CD4-positive, alpha-beta T cell treated with Interleukin-21 for 1 hour (primary cell): ENCODE results near the gene ING4.

Source experiments
- DNase-seq: peaks from one replicate; pipeline ENCODE4 v3.0.0-alpha.2; 2020

Gene ING4

DNA sequence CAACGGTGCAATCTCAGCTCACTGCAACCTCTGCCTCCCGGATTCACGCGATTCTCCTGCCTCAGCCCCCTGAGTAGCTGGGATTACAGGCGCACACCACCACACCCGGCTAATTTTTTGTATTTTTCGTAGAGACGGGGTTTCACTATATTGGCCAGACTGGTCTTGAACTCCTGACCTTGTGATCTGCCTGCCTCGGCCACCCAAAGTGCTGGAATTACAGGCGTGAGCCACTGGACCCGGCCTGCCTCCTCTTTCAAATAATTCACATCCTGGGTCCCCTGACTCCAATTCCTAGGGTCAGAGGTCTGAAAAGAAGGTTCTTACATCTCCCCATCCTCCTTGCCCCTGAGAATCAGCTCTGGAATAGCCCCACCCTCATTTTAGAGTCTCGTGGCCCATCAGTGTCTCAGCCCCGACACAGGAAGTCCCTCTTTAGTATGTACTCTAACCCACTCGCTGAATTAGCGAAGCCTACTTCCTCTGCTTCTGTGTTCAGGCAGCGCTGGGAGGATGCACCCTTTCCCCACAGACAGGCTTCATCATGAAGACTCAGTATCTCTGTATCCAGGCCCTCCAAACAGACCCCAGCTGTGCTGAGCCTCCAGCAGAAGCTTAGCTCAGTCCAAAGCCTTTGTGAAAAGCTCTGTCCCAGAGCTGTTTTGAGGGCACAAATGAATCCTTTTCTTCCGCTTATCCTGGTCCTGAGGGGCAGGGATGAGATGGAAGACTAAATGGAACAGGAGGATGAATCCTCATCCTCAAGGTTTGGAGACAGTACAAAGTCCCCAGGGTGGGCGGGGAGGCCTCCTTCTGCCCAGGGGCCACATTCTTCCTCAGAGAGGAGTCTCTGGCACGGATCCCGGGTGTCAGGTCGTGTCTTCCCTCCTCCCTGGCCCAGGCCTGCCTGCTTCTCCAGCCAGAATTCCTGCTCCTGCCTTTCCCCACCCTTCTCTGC lies 30.6 kb downstream of the ING4 start:
- peak; percentile 69 for DNase-seq

GRCh38 chr12:6631549-6631961 lies 31.4 kb downstream of the ING4 start:
- peak; percentile 38 for DNase-seq

- no peak for DNase-seq
These were observed 32.2 kb downstream of the ING4 start for GRCh38 chr12:6630736-6631135.

DNA sequence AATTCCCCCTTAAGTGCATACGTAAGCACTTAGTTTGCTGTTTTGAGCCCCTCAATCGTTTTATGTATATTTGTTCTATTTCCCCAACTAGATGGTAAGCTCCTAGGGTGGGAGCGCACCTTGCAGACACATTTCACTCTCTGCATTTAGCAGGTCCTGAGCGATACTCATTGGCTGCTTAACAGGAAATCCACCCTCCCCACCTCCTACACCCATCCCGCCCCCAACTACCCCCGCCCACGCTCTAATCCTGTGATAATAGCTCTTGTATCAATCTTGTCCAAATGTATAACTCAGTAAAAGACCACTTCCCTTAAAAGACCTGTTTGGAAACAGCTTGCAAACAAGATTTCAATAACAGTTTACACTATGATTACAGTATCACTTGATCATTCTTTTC lies 35.3 kb downstream of the ING4 start:
- DNase-seq: peak; percentile 66

DNA sequence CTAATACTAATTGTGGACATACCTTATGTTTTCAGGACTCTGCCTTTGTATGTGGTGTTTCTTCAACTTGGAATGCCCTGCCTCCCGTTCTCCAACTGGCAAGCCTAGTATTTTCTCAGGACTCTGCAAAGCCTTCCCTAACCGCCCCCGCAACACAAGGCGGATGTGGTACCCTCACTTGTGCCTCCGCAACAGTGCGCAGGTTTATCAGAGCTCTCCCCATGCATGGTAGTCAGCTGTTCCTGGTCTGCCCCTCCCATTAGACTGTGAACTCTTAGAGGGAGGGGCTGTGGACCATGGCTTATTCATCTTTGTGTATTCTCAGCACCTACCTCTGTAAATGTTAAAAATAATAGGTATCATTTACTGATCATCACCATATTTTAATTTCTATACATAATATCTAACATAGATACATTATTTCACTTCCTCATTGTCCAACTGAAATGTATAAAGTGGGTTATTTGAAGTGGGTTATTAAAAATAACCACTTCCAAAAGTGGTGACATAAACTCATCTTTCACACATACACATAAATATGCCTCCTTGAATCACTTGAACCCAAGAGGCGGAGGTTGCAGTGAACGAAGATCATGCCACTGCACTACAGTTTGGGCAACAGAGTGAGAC lies 36.1 kb downstream of the ING4 start:
- DNase-seq: no peak

DNA sequence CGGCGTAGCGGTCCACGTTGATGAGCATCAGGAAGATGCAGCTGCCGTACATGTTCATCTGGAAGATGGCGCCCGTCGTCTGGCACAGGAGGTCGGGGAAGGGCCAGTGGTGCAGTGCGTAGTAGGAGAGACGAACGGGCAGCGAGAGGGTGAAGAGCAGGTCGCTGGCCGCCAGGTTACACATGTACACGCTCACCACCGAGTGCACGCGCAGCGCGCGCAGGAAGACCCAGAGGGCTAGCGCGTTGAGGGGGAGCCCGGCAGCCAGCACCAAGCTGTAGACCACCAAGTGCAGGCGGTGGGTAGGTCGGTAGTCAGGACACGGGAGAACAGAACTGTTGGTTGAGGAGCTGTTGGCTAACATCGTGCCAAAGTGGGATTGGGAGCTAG lies 42.0 kb downstream of the ING4 start:
- DNase-seq: no peak

DNA sequence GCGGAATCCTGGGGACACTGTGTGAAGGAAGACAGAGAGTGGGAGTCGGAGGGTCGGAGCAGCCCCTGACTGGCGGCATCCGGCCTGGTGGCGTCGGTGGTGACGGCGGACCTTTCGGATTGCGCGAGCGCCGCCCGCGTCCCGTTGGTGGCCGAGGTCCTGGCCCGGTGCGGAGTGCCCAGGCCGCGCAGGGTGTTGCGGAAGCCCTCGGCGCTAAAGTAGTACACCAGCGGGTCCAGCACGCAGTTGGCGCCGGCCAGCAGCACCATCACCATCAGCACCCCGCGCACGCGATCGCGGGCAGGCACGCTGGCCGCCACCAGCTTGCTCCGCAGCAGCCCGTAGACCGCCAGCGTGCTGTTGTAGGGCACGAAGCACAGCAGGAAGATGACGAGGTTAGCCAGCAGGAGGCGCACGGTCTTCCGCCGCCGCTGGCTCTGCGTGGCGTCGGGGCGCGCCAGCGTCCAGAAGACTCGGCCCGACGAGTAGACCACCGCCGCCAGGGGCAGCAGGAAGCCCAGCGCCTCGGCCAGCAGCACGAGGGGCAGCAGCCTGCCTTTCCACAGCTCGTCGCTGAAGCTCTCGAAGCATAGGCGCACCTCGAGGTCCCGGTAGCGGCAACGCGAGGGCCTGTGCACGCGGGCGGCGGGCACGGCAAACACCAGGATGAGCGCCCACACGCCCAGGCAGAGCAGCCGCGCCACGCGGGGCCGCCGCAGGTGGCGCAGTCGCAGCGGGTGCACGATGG lies 42.6 kb downstream of the ING4 start:
- DNase-seq: peak; percentile 59

DNA sequence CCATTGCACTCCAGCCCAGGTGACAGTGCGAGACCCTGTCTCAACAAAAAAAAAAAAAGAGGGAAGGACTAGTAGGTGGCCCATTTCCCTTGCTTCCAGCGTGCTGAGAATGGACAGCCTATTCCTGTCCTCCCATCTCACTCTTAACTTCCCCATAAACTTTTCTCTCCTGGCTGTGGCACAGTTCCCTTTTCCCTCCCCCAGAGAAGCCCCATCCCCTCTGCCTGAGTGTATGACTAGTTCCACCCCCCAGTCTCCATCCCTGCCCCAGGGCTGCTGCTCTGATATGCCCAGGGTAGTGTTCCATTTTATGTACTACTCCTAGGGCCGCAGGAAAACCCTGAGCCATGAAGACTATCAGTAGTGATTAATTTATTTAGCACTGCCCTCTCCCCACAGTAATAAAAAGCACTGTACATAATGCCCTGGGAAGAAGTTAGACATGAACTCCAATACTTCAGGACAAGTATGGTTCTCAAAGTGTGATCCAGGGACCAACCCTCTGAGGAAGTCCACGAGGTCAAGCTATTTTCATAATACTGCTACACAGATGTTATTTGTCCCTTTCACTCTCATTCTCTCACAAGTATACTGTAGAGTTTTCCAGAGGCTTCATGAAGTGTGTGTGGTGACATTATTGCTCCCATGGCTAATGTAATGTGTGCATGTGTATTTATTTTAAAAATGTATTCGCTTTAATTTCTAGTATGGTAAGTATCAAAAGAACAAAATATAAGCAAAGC lies 44.3 kb downstream of the ING4 start:
- DNase-seq: no peak

GRCh38 chr12:6615802-6616201 lies 47.1 kb downstream of the ING4 start:
- DNase-seq: no peak

DNA sequence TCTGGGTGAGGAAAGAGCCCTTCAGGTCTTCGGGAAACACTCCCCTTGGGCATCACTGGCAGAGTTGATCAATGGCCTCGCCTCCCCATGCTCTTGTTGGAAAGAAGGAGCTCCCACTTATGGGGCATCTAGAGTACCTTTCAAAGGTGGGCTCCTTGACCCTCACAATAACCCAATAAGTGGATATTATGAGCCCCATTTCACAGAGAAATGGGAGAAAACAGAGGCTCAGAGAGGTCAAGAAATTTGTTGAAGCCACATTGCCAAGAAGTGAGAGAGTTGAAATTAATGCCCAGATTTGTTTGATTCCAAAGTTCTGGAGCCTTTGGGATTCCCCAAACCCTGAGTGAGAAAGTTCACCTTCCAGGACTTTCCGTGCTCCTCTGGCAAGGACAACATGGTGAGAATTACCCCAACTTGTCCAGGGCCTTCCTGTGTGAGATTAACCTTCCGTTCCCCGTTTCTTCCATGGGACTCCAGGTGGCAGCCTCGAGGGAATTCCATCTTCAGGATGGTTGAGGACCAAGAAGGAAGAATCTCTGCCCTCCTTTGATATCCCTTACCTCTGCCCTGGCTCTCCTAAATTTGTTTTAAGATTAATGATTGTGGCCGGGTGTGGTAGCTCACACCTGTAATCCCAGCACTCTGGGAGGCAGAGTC lies 48.3 kb downstream of the ING4 start:
- DNase-seq: no peak

GRCh38 chr12:6613776-6614512 lies 49.0 kb downstream of the ING4 start:
- peak; percentile 82 for DNase-seq

- peak; percentile 69 for DNase-seq
These were observed 49.7 kb downstream of the ING4 start for GRCh38 chr12:6613015-6613775.

GRCh38 chr12:6612652-6613014 lies 50.3 kb downstream of the ING4 start:
- DNase-seq: no peak

- DNase-seq: peak; percentile 48
These were observed 50.7 kb downstream of the ING4 start for GRCh38 chr12:6612247-6612646.

DNA sequence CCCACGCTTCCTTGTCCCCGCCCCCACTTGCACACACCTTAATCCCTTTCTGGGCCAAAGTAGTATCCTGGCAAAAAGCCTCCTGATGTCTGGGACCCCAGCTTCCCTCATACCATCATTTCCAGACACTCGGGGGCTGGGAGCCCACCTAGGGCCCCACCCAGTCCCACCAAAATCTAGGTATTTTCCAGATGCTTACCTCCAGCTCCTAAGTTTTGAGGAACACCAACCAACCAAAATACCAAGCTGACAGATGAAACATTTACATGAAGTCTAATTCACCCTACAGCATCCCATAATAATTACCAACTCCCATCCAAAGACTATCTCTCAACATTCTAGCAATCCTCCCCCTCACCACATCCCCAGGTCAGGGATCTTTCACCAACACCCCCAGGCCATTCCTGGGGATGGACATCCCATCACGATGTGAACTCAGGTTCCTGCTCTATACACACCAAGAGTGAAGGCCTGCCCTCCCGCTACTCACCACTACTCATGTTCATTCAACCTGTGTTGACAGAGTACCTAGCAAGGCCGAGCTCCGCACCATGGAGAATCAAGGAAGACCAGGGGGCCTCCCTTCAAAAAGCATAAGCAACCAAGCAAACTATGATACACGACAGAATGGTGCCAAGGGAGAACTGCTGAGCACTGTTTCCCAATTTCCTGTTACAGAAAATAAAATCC lies 54.2 kb downstream of the ING4 start:
- no peak for DNase-seq

DNA sequence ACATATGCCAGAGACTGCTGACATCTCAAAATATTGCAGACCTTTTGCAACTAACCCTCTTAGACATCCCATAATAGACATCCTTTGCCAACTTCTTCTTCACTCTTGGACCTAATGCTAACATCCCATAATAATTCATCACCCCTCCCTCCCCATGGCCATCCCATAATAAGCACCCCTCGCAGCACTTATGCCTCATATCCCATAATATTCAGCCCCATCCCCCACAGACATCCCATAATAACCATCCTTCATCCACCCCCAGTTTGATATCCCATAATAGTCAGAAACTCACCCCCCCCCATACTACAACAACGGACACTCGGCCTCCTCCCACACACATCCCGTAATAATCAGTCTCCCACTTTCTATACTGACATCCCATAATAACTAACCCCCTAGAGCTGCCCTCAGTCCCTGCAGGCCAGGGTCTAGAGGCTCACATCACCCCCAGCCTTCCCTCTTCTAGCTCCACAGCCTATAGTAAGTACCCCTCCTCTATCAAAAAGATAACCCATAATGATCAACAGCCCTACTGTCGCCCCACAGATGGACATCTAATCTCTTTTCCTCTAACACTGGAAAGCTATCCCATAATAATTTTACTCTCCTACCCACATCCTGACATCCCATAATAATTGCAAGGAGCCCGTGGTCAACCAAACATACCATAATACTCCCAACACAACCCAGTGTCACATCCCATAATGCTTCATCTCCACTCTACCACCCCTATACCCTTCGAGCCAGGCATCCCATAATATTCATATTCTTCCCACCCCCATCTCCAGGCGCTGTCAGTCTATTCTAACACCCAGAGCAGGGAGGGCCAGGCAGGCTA lies 54.9 kb downstream of the ING4 start:
- peak; percentile 83 for DNase-seq

DNA sequence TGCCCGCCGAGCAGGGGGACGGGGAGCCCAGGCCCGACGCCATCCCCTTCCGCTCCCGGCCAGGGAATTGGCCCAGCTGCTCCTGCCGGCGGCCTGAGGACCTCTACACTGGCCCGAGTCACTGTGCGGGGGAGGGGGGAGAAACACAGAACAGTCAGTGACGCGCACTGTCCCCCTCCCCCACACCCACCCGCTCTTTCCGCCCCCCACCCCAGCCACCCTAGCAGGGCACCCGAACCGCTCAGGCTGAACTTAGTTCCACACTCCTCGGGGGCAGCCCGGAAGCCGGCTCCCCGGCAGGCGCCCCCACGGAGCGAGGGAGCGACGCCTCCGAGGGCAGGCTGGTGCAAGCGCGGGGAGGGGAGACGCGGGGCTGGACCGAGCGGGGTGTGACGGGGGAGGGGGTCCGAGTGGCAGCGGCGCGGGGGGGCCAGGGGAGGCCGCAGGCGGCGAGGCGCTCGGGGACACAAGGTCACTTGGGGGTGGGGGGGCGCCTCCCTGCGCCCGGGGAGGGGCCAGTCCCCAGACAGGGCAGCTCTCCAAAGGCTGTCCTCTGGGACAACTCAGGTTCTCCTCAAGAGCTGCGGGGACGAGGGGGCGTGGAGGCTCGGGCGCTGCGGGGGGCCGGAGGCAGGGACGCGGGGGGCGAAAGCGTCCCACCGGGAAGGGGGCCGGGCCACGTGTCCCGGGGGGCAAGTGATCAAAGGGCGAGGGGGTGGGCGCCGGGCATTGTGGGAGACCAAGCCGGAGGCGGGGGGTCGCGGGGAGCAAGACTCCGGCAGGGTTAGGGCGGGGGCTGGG lies 56.4 kb downstream of the ING4 start:
- DNase-seq: peak; percentile 75
